Stimulated activated CD8-positive, alpha-beta memory T cell treated with anti-CD3 and anti-CD28 coated beads, Interleukin-7, amount 100 ng/mL, for 24 hours (primary cell): ENCODE data around the gene C5orf22.
"Not testable (repeated sequence)": the region's sequence is repeated elsewhere in the genome, so short reads cannot be mapped to it uniquely, and the experiment has no call there.

Experiments
- DNase-seq: peaks from one replicate; pipeline ENCODE4 v3.0.0-alpha.2; 2020; ENCODE audit warnings: low read depth

The C5orf22 gene

DNA sequence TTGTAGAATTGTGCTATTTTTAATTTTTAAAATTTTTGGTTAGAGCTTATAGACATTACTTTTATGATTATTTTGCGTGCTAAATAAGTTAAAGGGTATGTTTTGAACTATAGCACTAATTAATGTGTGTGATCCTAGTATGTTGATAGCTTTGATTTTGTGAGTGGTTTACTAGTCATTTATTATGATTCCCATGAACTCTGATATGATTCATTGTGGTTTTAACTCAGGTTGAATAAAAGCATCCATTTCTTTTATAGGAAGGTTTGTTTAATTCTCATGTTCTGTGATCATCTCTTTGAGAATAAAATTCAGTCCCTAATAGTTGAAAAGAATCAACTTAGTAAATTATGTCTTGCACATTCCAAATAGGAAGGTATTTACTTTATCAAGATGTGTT is 22.5 kb downstream of the C5orf22 start:
- no peak for DNase-seq

- DNase-seq: no peak
Observed at GRCh38 chr5:31556461-31556860, 24.4 kb downstream of the C5orf22 start.

DNA sequence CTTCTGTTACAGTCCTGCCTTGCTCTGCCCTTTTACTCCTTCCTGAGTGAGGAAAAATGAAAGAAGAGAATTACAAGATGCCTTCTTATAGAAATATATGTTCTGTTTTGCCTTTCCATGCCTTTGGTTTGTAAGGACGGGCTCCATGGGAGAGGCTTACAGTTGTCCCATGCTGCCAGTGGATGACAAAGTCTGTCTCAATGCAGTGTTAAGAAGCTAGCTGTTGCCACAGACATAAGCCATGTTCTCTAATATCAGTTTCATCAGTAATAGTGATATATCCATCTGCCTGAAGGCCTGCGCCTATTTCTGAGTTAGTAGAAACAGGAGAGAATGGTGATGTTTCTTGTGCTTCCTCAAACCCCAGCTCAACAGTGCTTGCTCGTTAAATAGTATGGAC is 27.8 kb downstream of the C5orf22 start:
- DNase-seq: no peak

DNA sequence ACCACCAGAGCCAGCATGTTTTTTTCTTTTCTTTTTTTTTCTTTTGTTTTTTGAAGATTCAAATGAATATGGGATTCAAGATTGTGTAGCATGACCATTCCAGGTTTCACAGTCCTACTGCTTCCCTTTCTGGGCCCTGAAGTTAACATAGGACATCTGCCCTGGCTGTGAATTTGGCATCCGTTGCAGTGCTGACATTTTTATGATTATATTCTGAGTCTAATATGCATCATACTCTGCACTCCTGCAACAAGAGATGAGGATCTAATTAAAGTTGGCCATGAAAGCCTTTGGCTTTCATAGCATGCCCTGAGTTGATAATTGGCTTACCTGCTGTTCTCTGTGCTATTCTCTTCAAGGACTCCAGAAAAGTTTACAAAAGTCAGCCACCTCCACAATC is 29.8 kb downstream of the C5orf22 start:
- no peak for DNase-seq

DNA sequence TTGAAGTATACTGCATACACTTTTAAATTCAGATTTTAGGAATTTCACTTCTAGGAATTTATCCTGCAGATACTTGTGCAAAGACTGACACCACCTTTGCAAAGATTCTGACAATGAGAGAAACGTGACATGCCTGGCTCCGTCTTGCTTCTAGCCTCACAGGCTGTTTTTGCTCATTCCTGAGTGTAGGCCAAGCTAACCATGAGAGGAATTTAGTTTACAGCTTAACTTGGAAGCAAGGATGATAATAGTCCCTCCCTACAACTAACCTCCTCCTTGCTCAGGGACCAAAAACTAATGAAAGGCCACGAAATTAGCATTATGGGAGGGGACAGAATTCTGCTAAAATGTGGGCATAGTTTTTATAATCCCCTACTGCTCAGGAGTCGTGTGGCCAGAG is 31.1 kb downstream of the C5orf22 start:
- no peak for DNase-seq

GRCh38 chr5:31566362-31566761 is 34.3 kb downstream of the C5orf22 start:
- DNase-seq: not testable (repeated sequence)

DNA sequence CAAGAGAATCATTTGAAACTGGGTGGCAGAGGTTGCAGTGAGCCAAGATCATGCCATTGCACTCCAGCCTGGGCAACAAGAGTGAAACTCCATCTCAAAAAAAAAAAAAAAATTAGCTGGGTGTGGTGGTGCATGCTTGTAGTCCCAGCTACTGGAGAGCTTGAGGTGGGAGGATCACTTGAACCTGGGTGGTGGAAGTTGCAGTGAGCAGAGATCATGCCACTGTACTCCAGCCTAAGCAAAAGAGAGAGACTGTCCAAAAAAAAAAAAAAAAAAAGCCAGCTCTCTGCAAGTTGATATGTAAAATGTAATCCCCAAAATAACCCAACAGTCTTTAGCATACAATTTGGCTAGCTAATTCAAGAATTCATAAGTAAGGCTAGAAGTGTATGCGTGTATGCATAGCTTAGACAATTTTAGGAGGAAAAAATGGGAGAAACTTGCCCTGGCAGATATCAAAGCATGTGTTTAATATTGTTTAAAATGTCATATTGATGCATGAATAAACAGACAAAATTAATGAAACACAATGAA is 36.3 kb downstream of the C5orf22 start:
- no peak for DNase-seq

- no peak for DNase-seq
Observed at GRCh38 chr5:31569068-31569467, 37.0 kb downstream of the C5orf22 start.

- no peak for DNase-seq
Observed at GRCh38 chr5:31573494-31574142, 41.5 kb downstream of the C5orf22 start.

DNA sequence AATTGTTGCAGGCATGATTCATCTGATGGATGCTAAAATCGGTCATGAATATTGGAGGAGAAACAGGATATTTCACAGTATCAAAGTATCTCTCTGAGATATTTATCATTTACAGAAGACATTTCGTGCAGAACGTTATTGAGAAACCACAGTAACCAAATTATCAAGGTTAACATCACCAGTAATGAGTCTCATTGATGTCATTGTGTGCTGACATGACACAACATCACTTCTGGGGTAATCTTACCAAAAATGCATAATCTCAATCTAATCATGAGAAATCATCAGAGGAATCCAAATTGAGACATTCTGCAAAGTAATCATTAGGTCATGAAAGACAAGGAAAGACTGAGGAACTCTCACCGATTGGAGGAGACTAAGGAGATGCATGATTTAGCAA is 42.7 kb downstream of the C5orf22 start:
- no peak for DNase-seq

- no peak for DNase-seq
Observed at GRCh38 chr5:31577438-31577837, 45.3 kb downstream of the C5orf22 start.

GRCh38 chr5:31579558-31579957 is 47.5 kb downstream of the C5orf22 start:
- DNase-seq: no peak

DNA sequence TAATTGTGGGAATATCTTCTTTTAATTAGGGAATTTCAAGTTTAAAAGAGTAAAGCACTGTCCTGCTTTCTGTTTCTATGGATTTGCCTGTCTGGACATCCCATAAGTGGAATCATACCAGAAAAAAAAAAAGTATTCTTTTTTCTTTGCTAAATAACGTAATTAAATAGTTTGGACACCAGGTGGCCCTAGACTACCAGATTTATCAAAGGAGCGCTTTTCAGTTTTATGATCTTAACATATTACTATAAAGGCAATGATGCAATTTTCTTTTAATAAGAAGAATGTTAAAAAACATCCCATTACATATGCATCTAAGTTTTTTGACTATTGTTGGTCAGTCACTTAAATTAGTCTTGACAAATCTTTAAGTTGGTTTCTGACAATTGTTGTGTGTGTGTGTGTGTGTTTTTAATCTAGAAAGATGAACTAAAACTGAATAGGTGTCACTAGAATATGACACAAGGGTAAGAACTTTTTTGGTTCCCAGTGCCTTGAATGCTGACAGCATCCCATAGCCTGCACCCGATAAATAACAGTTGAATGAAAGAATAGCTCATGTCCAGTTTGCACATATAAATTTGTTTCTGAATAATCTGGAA is 49.5 kb downstream of the C5orf22 start:
- DNase-seq: no peak

DNA sequence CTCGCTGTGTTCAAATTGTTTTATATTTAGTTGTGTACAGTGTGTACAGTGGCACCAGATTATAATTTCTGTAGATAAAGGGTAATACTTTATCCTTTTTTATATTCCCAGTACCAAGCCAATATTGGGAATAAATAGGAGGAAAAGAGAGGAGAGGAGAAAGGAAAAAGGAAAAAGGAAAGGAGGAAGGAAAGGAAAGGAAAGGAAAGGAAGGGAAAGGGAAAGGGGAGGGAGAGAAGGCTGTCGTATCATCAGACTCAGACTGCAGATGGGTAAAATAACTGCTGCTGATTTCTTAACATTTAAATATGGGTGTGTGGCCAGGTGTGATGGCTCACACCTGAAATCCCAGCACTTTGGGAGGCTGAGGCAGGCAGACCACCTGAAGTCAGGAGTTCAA is 51.0 kb downstream of the C5orf22 start:
- DNase-seq: no peak

- DNase-seq: no peak
Observed at GRCh38 chr5:31585166-31585894, 53.2 kb downstream of the C5orf22 start.

DNA sequence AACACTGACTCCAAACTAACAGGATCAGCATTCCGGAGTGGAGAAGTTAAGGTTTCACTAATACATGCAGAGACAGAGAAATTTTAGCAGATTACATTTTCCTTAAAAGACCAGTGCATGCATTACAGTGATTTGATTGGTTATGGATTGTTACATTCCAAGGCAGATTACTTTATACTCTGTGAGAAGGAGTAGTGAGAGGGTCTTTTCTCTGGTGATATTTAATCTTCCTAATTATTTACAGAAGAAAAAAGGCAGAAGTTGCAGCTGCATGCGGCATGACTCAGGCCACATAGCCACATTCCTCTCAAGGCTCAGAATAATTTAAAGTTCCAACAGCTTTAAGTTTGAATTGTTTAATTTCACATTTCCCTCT is 53.8 kb downstream of the C5orf22 start:
- no peak for DNase-seq

GRCh38 chr5:31587546-31587945 is 55.4 kb downstream of the C5orf22 start:
- DNase-seq: no peak

DNA sequence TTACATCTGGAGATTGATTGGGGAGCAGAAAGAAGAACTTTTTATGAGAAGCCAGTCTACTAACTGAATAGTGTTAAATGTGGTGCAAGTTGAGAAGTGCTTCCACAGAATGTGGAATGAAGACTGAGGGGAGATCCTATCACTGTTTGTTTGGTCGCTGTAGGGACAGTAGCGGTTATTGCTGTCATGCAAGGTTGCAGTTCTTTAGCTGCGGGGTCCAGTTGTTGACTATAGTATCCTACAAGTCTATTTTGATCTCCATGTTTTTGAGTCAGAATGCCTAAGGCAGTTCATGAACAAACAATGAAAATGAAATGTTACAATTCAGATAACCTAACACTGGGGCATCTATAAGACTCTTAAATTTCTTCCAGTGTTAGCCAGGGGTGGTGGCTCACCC is 61.6 kb downstream of the C5orf22 start:
- no peak for DNase-seq

DNA sequence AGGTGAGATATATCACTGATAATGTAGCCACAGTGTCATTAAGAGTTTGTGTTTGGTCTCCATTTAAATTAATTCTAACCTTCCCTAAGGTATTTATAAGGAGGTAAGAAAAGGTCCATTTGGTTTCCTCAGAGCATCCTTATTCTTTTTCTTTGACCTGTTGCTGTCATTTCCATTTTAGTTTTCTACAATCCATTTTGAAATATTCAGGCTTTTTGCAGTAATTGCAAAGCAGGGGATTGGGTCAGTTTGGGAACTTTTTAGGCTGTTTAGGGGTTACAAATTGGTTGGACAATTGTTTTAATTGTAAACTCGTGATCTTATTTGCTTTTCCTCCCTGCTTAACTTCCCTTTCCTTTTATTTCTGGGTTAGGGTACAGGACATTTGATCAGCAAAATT is 64.3 kb downstream of the C5orf22 start:
- DNase-seq: no peak

- no peak for DNase-seq
Observed at GRCh38 chr5:31598640-31599611, 66.8 kb downstream of the C5orf22 start.

GRCh38 chr5:31602305-31602704 is 70.2 kb downstream of the C5orf22 start:
- DNase-seq: not testable (repeated sequence)

- DNase-seq: no peak
Observed at GRCh38 chr5:31604240-31604639, 72.1 kb downstream of the C5orf22 start.
